ENCODE results near the gene ZNF367. TPM values are rescaled to one million over a fixed set of nuclear protein-coding genes. Genes with fewer than 3 reads are reported as not detected.

The ZNF367 gene
- total RNA-seq, 1 donor from 2014 or later, result 0.74 TPM

DNA sequence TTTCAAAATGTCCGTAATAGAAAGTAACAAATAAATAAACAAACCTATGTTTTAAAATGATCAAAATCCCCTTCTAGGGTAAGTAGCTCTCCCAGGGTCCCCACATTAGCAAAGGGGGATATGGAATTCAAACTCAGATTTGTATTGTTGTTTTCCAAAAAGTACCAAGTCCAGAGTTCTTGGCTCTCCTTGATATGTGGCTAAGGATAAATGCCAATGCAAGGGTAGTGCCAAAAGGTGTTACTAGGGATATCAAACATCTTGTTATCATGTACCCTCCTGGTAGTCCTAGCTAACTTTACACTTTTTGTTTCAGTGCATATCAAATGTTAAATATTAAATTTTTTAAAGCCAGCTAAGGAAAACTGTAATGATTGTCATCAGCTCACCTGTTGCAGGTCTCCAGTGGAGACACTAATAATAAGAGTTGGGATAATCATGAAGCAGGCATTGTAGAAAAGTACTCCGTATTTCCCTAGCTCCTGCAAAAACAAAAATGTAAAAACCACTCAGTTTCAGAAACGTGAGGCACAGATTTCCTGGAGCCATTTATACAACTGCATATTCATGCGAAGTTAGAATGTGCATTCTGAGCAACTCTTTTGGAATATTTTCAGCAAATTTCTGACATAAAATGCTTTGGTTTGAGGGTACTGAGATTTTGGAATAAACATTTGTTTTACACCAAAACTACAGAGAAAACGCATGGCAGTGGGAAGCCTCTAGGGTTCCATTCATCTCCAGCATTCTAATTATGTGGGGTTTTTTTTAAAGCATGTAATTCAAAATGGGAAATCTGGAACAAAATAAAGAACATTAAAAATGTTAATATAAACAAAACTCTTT lies 74.4 kb downstream of the ZNF367 start:
- H3K4me3 ChIP-seq, result no peak overlapping the region
- no peak for DNase-seq (ENCODE audit: extremely low spot score in 2 of 2)
- intact Hi-C loops (cut with DNase I), result no loop called here
- H3K9me3 ChIP-seq, result no peaks in the 10 kb centered on the region
- peaks cover 0 to 7% of the 10 kb centered on the region in 2 donors for H3K36me3 ChIP-seq
- H3K4me1 ChIP-seq, result peaks cover 30% of the 10 kb centered on the region
- TF ChIP-seq POLR2A (IDR thresholded peaks at IDR 0.05), result no peak
- H3K27me3 ChIP-seq, result no peaks in the 10 kb centered on the region
- peak overlapping the region; percentile 48 for H3K27ac ChIP-seq

DNA sequence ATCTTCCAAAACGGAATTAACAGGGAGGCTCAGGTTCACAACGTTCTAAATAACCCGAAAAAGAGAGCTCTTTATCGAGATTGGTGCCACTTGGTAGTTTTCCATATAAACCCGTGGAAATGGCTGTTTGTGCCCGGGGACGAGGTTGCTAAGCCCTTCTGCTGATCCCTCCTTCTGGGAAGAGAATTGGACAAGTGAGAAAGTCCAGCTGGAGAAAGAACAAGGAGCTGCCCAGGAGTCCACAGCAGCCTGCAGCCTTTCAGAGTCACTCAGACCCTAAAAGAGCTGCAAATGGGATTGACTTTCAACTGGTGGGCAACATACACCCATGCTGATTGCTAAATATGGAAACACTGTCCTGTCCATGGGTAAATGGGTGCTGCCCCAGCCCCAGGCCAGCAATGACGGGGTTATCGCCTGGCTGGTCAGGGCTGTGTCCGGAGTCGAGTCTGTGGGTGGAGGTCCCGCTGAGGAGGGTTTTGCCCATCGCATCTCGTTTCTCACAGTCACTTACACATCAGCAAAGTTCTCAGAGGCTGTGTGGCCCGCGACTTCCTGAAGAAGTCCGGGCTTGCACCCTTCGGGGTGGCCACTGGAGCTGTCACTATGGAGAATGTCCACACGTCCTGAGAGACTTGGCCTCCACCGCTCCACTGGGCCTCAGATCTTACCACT lies 75.5 kb downstream of the ZNF367 start:
- no peaks in the 10 kb centered on the region for H3K27me3 ChIP-seq
- no peak for DNase-seq (ENCODE audit: extremely low spot score in 2 of 2)
- peak overlapping the region; percentile 48 for H3K27ac ChIP-seq
- peaks cover 30% of the 10 kb centered on the region for H3K4me1 ChIP-seq
- intact Hi-C loops (cut with DNase I), result no loop called here
- H3K9me3 ChIP-seq, result no peaks in the 10 kb centered on the region
- H3K4me3 ChIP-seq, result no peak overlapping the region
- TF ChIP-seq POLR2AphosphoS5 (IDR thresholded peaks at IDR 0.05; ENCODE audit: insufficient read depth in 1 of 2, low read depth in 1 of 2), result no peak
- TF ChIP-seq, protein P1, sequence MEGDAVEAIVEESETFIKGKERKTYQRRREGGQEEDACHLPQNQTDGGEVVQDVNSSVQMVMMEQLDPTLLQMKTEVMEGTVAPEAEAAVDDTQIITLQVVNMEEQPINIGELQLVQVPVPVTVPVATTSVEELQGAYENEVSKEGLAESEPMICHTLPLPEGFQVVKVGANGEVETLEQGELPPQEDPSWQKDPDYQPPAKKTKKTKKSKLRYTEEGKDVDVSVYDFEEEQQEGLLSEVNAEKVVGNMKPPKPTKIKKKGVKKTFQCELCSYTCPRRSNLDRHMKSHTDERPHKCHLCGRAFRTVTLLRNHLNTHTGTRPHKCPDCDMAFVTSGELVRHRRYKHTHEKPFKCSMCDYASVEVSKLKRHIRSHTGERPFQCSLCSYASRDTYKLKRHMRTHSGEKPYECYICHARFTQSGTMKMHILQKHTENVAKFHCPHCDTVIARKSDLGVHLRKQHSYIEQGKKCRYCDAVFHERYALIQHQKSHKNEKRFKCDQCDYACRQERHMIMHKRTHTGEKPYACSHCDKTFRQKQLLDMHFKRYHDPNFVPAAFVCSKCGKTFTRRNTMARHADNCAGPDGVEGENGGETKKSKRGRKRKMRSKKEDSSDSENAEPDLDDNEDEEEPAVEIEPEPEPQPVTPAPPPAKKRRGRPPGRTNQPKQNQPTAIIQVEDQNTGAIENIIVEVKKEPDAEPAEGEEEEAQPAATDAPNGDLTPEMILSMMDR (IDR thresholded peaks at IDR 0.05), result no peak
- TF ChIP-seq POLR2A (IDR thresholded peaks at IDR 0.05), result no peak
- H3K36me3 ChIP-seq, result no peaks in the 10 kb centered on the region

DNA sequence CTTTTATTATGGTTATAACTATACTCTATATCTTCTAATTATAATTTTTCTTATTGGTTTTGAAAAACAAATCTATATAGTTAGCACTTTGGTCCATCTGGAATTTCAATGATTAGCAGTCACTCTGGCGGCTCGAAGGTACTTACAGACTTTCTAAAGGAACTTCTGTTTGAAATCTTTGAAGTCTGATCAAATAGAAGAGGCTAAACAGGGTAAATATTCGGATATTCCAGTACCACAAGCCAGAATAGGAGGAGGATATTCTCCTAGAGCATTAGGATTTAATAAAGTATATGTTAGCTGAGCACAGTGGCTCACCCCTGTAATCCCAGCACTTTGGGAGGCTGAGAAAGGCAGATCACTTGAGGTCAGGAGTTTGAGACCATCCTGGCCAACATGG lies 77.5 kb downstream of the ZNF367 start:
- Histone ChIP-seq H3K4me1 (peaks cover 30% of the 10 kb centered on the region), H3K4me3 (no peak overlapping the region), H3K36me3 (no peaks in the 10 kb centered on the region), H3K9me3 (no peaks in the 10 kb centered on the region), H3K27ac (no peak overlapping the region), H3K27me3 (no peaks in the 10 kb centered on the region)
- no peak for DNase-seq (ENCODE audit: extremely low spot score in 2 of 2)
- TF ChIP-seq POLR2AphosphoS5 (IDR thresholded peaks at IDR 0.05; ENCODE audit: insufficient read depth in 1 of 2, low read depth in 1 of 2) (no peak), POLR2A (IDR thresholded peaks at IDR 0.05) (no peak)
- TF ChIP-seq, protein P1 (IDR thresholded peaks at IDR 0.05), result no peak
- intact Hi-C loops (cut with DNase I), result no loop called here

DNA sequence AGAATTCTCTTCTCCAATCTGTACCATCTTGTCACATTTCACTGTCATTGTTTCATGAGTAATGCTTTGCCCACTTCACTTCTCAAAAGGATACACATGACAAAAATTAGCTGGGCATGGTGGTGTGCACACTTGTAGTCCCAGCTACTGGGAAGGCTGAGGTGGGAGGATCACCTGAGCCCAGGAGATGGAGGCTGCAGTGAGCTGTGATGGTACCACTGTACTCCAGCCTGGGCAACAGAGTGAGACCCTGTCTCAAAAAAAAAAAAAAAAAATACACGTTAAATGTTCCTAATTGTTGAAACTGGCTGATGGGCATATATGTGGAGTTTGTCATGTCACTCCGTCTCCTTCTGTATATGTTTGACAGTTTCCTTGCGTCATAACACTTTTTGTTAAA lies 79.9 kb downstream of the ZNF367 start:
- no peak for DNase-seq (ENCODE audit: extremely low spot score in 2 of 2)
- Histone ChIP-seq H3K4me1 (peaks cover 20% of the 10 kb centered on the region), H3K27me3 (no peaks in the 10 kb centered on the region), H3K27ac (no peak overlapping the region), H3K9me3 (no peaks in the 10 kb centered on the region), H3K36me3 (no peaks in the 10 kb centered on the region), H3K4me3 (no peak overlapping the region)
- intact Hi-C loops (cut with DNase I), result no loop called here
- TF ChIP-seq POLR2A (IDR thresholded peaks at IDR 0.05), result no peak
- no peak for TF ChIP-seq POLR2AphosphoS5 (IDR thresholded peaks at IDR 0.05; ENCODE audit: insufficient read depth in 1 of 2, low read depth in 1 of 2)
- TF ChIP-seq, protein P1 (IDR thresholded peaks at IDR 0.05), result no peak

Other genes starting within 250 kb of the ZNF367 start
- gene HSD17B3, start 116.2 kb downstream of the ZNF367 start, total RNA-seq, result not detected
- 17.9 TPM for gene SLC35D2, start 34.7 kb downstream of the ZNF367 start, total RNA-seq
- gene HABP4, start 31.8 kb upstream of the ZNF367 start, total RNA-seq, result 17.2 TPM
- 15.7 TPM for gene CDC14B, start 201.5 kb upstream of the ZNF367 start, total RNA-seq
- gene PRXL2C, start 236.9 kb upstream of the ZNF367 start, total RNA-seq, result 15.0 TPM

Measured in vagina (tissue), 2 donors.